Panc1 (cell line): ENCODE data around the gene CCDC88A.

Experiments
- POLR2AphosphoS5 ChIP-seq: IDR thresholded peaks from 2 replicates; pipeline ENCODE4 v1.6.1; 2012; ENCODE audit warnings: mild to moderate bottlenecking, low read depth, low read length, moderate library complexity
- TF ChIP-seq, protein P1 (sequence below): fragments of 450-650 bp; IDR thresholded peaks from 2 replicates; pipeline ENCODE4 v1.5.1; 2017; ENCODE audit warnings: mild to moderate bottlenecking

GRCh38 chr2:55425431-55425831, 5.8 kb upstream of the CCDC88A start:
- TF ChIP-seq, protein P1, sequence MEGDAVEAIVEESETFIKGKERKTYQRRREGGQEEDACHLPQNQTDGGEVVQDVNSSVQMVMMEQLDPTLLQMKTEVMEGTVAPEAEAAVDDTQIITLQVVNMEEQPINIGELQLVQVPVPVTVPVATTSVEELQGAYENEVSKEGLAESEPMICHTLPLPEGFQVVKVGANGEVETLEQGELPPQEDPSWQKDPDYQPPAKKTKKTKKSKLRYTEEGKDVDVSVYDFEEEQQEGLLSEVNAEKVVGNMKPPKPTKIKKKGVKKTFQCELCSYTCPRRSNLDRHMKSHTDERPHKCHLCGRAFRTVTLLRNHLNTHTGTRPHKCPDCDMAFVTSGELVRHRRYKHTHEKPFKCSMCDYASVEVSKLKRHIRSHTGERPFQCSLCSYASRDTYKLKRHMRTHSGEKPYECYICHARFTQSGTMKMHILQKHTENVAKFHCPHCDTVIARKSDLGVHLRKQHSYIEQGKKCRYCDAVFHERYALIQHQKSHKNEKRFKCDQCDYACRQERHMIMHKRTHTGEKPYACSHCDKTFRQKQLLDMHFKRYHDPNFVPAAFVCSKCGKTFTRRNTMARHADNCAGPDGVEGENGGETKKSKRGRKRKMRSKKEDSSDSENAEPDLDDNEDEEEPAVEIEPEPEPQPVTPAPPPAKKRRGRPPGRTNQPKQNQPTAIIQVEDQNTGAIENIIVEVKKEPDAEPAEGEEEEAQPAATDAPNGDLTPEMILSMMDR, result no peak
- TF ChIP-seq POLR2AphosphoS5, result no peak
